GM23338 (cell line): ENCODE results near the gene RAB33A. TPM values are rescaled to one million over a fixed set of nuclear protein-coding genes. Genes with fewer than 3 reads are reported as not detected.

Experiments
- ATAC-seq: fragments of 200-7000 bp; cut with Tn5 transposase; 3 replicates; pipeline ENCODE4 v1.9.1; 2020
- DNase-seq: peaks from one replicate; pipeline ENCODE4 v3.0.0-alpha.2; 2015; ENCODE audit warnings: low spot score
- H2AFZ ChIP-seq: fragments of 200-600 bp; sonication (generic); 2 replicates; pipeline ENCODE4 v1.8.0; 2016; ENCODE audit warnings: antibody characterized with exemption, mild to moderate bottlenecking, moderate library complexity
- H3F3A ChIP-seq: fragments of 200-600 bp; sonication (generic); replicated peaks from 2 replicates; pipeline ENCODE4 v1.8.0; 2017; ENCODE audit warnings: antibody characterized with exemption, mixed run types, low read depth
- H3K27ac ChIP-seq: fragments of 200-600 bp; sonication (generic); 2 replicates; pipeline ENCODE4 v1.6.1; 2016; ENCODE audit warnings: low read depth
- H3K27me3 ChIP-seq: fragments of 200-600 bp; sonication (generic); 2 replicates; pipeline ENCODE4 v1.8.0; 2016; ENCODE audit warnings: mild to moderate bottlenecking, mixed run types, moderate library complexity; ENCODE audit not compliant: insufficient read depth
- H3K36me3 ChIP-seq: fragments of 200-600 bp; sonication (generic); 2 replicates; pipeline ENCODE4 v1.8.0; 2016; ENCODE audit warnings: mild to moderate bottlenecking; ENCODE audit not compliant: insufficient read depth
- H3K4me1 ChIP-seq: fragments of 200-600 bp; sonication (generic); 2 replicates; pipeline ENCODE4 v1.8.0; 2016; ENCODE audit warnings: mild to moderate bottlenecking, moderate library complexity; ENCODE audit not compliant: insufficient read depth
- H3K4me2 ChIP-seq: fragments of 200-600 bp; sonication (generic); 2 replicates; pipeline ENCODE4 v1.7.1; 2017; ENCODE audit warnings: mixed run types
- H3K4me3 ChIP-seq: fragments of 200-600 bp; sonication (generic); 2 replicates; pipeline ENCODE4 v1.6.1; 2016; ENCODE audit warnings: mixed run types
- H3K79me2 ChIP-seq: fragments of 200-600 bp; sonication (generic); replicated peaks from 2 replicates; pipeline ENCODE4 v1.8.0; 2017; ENCODE audit warnings: mild to moderate bottlenecking; ENCODE audit not compliant: insufficient read depth
- H3K9me2 ChIP-seq: fragments of 200-600 bp; sonication (generic); 2 replicates; pipeline ENCODE4 v1.8.0; 2017; ENCODE audit not compliant: insufficient read depth
- H4K20me1 ChIP-seq: fragments of 200-600 bp; sonication (generic); replicated peaks from 2 replicates; pipeline ENCODE4 v1.8.0; 2017; ENCODE audit warnings: mild to moderate bottlenecking; ENCODE audit not compliant: insufficient read depth
- H3K27ac Mint-ChIP-seq: 2 replicates; pipeline ENCODE4 v1.8.0; 2020; ENCODE audit warnings: inconsistent platforms, mild to moderate bottlenecking, moderate library complexity, mixed read lengths
- H3K27me3 Mint-ChIP-seq: 3 replicates; pipeline ENCODE4 v1.8.0; 2022; ENCODE audit warnings: low read depth, mild to moderate bottlenecking, moderate library complexity, mixed read lengths, inconsistent platforms; ENCODE audit not compliant: insufficient read depth, poor library complexity
- H3K36me3 Mint-ChIP-seq: 3 replicates; pipeline ENCODE4 v1.8.0; 2021; ENCODE audit warnings: low read depth, mild to moderate bottlenecking, inconsistent platforms, moderate library complexity, mixed read lengths
- H3K4me1 Mint-ChIP-seq: 3 replicates; pipeline ENCODE4 v1.8.0; 2020; ENCODE audit warnings: mild to moderate bottlenecking, inconsistent platforms, mixed read lengths
- H3K4me3 Mint-ChIP-seq: 3 replicates; pipeline ENCODE4 v1.8.0; 2021; ENCODE audit warnings: moderate library complexity, mild to moderate bottlenecking, inconsistent platforms, mixed read lengths
- H3K9me3 Mint-ChIP-seq: 3 replicates; pipeline ENCODE4 v1.8.0; 2020; ENCODE audit warnings: moderate library complexity, mild to moderate bottlenecking, inconsistent platforms, mixed read lengths
- CREB1 ChIP-seq: fragments of 250-450 bp; sonication (Bioruptor Pico); IDR thresholded peaks from 2 replicates; pipeline ENCODE4 v1.5.0; 2020; ENCODE audit warnings: low read depth, mild to moderate bottlenecking, moderate library complexity
- CTCF ChIP-seq, 2 experiments: fragments of 200-600 bp in 1 of 2; sonication (generic) in 1 of 2; conservative IDR thresholded peaks; 2 replicates each; pipeline versions ENCODE4 v1.5.1 to v1.6.1; 2016 to 2017; ENCODE audit warnings: antibody characterized with exemption in 2 of 2, low read depth in 2 of 2, mild to moderate bottlenecking in 2 of 2, moderate library complexity in 1 of 2
- ETS1 ChIP-seq: IDR thresholded peaks from 2 replicates; pipeline ENCODE4 v1.6.1; 2016; ENCODE audit warnings: antibody characterized with exemption
- EZH2 ChIP-seq: fragments of 200-600 bp; sonication (generic); IDR thresholded peaks from one replicate; pipeline ENCODE4 v1.8.0; 2017; ENCODE audit warnings: antibody characterized with exemption, mild to moderate bottlenecking, low read depth; ENCODE audit not compliant: unreplicated experiment
- EZH2phosphoT487 ChIP-seq: fragments of 200-600 bp; sonication (generic); IDR thresholded peaks from one replicate; pipeline ENCODE4 v1.8.1; 2018; ENCODE audit warnings: antibody characterized with exemption; ENCODE audit not compliant: unreplicated experiment
- JUNB ChIP-seq: IDR thresholded peaks from one replicate; pipeline ENCODE4 v1.6.1; 2016; ENCODE audit warnings: antibody characterized with exemption; ENCODE audit not compliant: unreplicated experiment
- NANOG ChIP-seq: IDR thresholded peaks from 2 replicates; pipeline ENCODE4 v1.6.1; 2016; ENCODE audit warnings: antibody characterized with exemption, borderline replicate concordance
- POLR2AphosphoS5 ChIP-seq: IDR thresholded peaks from 2 replicates; pipeline ENCODE4 v1.6.1; 2016; ENCODE audit warnings: antibody characterized with exemption, low read depth
- REST ChIP-seq: IDR thresholded peaks from one replicate; pipeline ENCODE4 v1.6.1; 2018; ENCODE audit warnings: antibody characterized with exemption; ENCODE audit not compliant: unreplicated experiment
- STAT1 ChIP-seq: IDR thresholded peaks from one replicate; pipeline ENCODE4 v1.6.1; 2016; ENCODE audit warnings: antibody characterized with exemption; ENCODE audit not compliant: unreplicated experiment
- ZNF114 ChIP-seq: fragments of 250-450 bp; sonication (Bioruptor Pico); IDR thresholded peaks from 2 replicates; pipeline ENCODE4 v1.5.0; 2020; ENCODE audit warnings: mild to moderate bottlenecking, moderate library complexity
- ZNF331 ChIP-seq: fragments of 250-450 bp; sonication (Bioruptor Pico); IDR thresholded peaks from 2 replicates; pipeline ENCODE4 v1.5.0; 2020; ENCODE audit warnings: low read depth, mild to moderate bottlenecking, moderate library complexity
- ZNF462 ChIP-seq: fragments of 250-450 bp; sonication (Bioruptor Pico); IDR thresholded peaks from 2 replicates; pipeline ENCODE4 v1.5.0; 2020; ENCODE audit warnings: mild to moderate bottlenecking, moderate library complexity
- polyA plus RNA-seq: library from polyadenylated mRNA; unstranded; fragments of >200 nt; fragmentation: Nextera tagmentation; extraction: Ambion mirVana; gene quantifications from 2 replicates; pipeline ENCODE4 v1.2.1, GENCODE V29; 2016
- total RNA-seq: library from RNA; depleted of rRNA; stranded (reverse); fragments of >200 nt; shearing (Covaris generic); gene quantifications from 2 replicates; pipeline ENCODE4 v1.2.3, GENCODE V29; 2014

RAB33A gene
- total and polyA plus RNA-seq, 2 experiments from 2014 or later, result 5.5 to 6.5 TPM

- H4K20me1 ChIP-seq, result no peaks in the 10 kb centered on the region
- no peak for TF ChIP-seq EZH2
- TF ChIP-seq STAT1, result no peak
- TF ChIP-seq NANOG, result no peak
- no peak for TF ChIP-seq ZNF114 (CRISPR knock-in tag)
- TF ChIP-seq POLR2AphosphoS5, result no peak
- no peak for TF ChIP-seq ZNF331 (CRISPR knock-in tag)
- no peak for TF ChIP-seq ETS1
- no peak for TF ChIP-seq CREB1 (CRISPR knock-in tag)
- TF ChIP-seq JUNB, result no peak
- TF ChIP-seq ZNF462 (CRISPR knock-in tag), result no peak
- no peak for TF ChIP-seq CTCF (conservative IDR thresholded peaks at IDR 0.05; ENCODE audit: low read depth in 2 of 2)
- no peak for TF ChIP-seq REST
- TF ChIP-seq EZH2phosphoT487, result no peak
- no peak overlapping the region for H3K27ac ChIP-seq
- Mint-ChIP-seq H3K4me1 (peaks cover 5% of the 10 kb centered on the region; the same call in 2 of the 3 replicates), H3K27me3 (peaks cover 18% of the 10 kb centered on the region), H3K4me3 (no peak overlapping the region), H3K36me3 (no peaks in the 10 kb centered on the region), H3K27ac (no peak overlapping the region), H3K9me3 (no peaks in the 10 kb centered on the region; the same call in 2 of the 3 replicates)
- H3K4me2 ChIP-seq, result no peak overlapping the region
- no peaks in the 10 kb centered on the region for H3K9me2 ChIP-seq
- no peaks in the 10 kb centered on the region for H3K36me3 ChIP-seq
- H2AFZ ChIP-seq, result no peak overlapping the region
- no peaks in the 10 kb centered on the region for H3K79me2 ChIP-seq
- H3K27me3 ChIP-seq, result peaks cover 13% of the 10 kb centered on the region; the same call in 1 of the 2 replicates
- H3K4me1 ChIP-seq, result no peaks in the 10 kb centered on the region
- H3F3A ChIP-seq, result no peaks in the 10 kb centered on the region
- DNase-seq, result no peak
- no peak overlapping the region for H3K4me3 ChIP-seq
- ATAC-seq, result no peak
These were observed 4.6 kb downstream of the RAB33A start for GRCh38 chrX:130176354-130176776.
